B cell (primary cell): ENCODE measurements around the gene MAP7.

Experiments
- EZH2 ChIP-seq: IDR thresholded peaks from 2 replicates; pipeline ENCODE4 v1.6.1; 2012; ENCODE audit warnings: borderline replicate concordance, low read depth, mild to moderate bottlenecking, moderate library complexity, low read length; ENCODE audit not compliant: insufficient read depth, poor library complexity, severe bottlenecking
- TF ChIP-seq, protein P1 (sequence below): fragments of 200-600 bp; IDR thresholded peaks from one replicate; pipeline ENCODE4 v1.8.0; 2022; ENCODE audit warnings: antibody characterized with exemption, mild to moderate bottlenecking

DNA sequence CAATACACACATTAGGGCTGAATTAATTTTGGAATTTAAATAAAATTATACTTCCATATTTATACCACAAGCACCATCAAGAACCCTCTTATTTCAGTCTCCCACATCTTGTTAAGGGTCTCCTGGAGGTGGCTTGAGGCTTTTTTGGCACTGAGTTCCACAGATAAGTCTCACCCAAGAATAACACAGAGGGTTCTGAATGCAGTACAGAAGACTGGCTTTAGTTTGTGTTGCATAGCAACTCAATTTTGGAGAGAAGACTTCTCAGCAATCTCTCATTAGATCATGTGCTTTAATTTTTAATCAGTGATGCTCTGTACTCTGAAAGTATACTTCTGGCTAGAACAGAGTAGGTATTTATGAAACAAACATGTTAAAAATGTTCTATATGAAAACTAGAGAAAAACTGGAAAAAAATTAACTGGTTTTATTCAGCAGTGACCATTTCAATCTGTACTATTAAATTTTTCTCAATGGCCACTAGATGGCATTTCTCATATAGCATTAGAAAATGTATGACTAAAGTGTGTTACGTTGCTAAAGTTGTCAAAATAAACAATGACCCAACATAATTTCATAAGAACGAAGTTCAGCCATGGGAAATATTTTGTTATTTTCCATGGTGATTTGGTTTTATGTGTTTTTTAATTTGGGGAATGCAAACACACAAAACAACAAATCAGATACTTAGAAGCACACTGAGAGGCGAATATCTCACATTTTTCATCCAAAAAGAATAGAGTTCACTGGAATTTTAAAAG is 32.7 kb upstream of the MAP7 start:
- TF ChIP-seq, protein P1, sequence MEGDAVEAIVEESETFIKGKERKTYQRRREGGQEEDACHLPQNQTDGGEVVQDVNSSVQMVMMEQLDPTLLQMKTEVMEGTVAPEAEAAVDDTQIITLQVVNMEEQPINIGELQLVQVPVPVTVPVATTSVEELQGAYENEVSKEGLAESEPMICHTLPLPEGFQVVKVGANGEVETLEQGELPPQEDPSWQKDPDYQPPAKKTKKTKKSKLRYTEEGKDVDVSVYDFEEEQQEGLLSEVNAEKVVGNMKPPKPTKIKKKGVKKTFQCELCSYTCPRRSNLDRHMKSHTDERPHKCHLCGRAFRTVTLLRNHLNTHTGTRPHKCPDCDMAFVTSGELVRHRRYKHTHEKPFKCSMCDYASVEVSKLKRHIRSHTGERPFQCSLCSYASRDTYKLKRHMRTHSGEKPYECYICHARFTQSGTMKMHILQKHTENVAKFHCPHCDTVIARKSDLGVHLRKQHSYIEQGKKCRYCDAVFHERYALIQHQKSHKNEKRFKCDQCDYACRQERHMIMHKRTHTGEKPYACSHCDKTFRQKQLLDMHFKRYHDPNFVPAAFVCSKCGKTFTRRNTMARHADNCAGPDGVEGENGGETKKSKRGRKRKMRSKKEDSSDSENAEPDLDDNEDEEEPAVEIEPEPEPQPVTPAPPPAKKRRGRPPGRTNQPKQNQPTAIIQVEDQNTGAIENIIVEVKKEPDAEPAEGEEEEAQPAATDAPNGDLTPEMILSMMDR, result peak; percentile 64
- no peak for TF ChIP-seq EZH2
